ENCODE measurements around the gene PRKAR2B.

Gene PRKAR2B

GRCh38 chr7:107180378-107180777 lies 135.9 kb downstream of the PRKAR2B start:
- TF ChIP-seq, protein P1, sequence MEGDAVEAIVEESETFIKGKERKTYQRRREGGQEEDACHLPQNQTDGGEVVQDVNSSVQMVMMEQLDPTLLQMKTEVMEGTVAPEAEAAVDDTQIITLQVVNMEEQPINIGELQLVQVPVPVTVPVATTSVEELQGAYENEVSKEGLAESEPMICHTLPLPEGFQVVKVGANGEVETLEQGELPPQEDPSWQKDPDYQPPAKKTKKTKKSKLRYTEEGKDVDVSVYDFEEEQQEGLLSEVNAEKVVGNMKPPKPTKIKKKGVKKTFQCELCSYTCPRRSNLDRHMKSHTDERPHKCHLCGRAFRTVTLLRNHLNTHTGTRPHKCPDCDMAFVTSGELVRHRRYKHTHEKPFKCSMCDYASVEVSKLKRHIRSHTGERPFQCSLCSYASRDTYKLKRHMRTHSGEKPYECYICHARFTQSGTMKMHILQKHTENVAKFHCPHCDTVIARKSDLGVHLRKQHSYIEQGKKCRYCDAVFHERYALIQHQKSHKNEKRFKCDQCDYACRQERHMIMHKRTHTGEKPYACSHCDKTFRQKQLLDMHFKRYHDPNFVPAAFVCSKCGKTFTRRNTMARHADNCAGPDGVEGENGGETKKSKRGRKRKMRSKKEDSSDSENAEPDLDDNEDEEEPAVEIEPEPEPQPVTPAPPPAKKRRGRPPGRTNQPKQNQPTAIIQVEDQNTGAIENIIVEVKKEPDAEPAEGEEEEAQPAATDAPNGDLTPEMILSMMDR (IDR thresholded peaks at IDR 0.05): no peak
- TF ChIP-seq ZFX (IDR thresholded peaks at IDR 0.05; ENCODE audit: borderline replicate concordance): no peak
- peak overlapping the region; percentile 1; the same call in 1 of the 2 replicates for H3K27ac ChIP-seq

GRCh38 chr7:107181172-107181571 lies 136.7 kb downstream of the PRKAR2B start:
- TF ChIP-seq ZFX (IDR thresholded peaks at IDR 0.05; ENCODE audit: borderline replicate concordance): no peak
- TF ChIP-seq, protein P1 (IDR thresholded peaks at IDR 0.05): no peak
- H3K27ac ChIP-seq: peak overlapping the region; percentile 1; the same call in 1 of the 2 replicates

- no peak overlapping the region for H3K27ac ChIP-seq
- no peak for TF ChIP-seq ZFX (IDR thresholded peaks at IDR 0.05; ENCODE audit: borderline replicate concordance)
- TF ChIP-seq, protein P1 (IDR thresholded peaks at IDR 0.05): no peak
These were observed 141.2 kb downstream of the PRKAR2B start for GRCh38 chr7:107185716-107186115.

DNA sequence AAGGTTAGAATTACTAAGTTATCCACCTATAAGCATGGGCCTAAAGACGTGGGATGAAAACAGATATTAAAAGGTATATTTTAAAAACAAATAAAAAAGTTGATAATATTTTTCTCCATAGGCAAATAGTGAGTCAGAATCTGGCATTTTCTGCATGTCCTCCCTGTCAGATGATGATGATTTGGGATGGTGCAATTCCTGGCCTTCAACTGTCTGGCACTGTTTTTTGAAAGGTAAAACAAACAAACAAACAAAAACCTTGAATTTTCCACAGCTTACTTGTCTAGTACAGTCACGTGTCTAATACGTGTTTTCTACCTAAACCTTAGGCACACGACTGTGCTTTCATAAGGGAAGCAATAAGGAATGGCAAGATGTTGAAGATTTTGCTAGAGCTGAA lies 141.7 kb downstream of the PRKAR2B start:
- TF ChIP-seq, protein P1 (IDR thresholded peaks at IDR 0.05): no peak
- TF ChIP-seq ZFX (IDR thresholded peaks at IDR 0.05; ENCODE audit: borderline replicate concordance): no peak
- no peak overlapping the region for H3K27ac ChIP-seq

GRCh38 chr7:107187774-107188173 lies 143.3 kb downstream of the PRKAR2B start:
- no peak for TF ChIP-seq ZFX (IDR thresholded peaks at IDR 0.05; ENCODE audit: borderline replicate concordance)
- TF ChIP-seq, protein P1 (IDR thresholded peaks at IDR 0.05): no peak
- H3K27ac ChIP-seq: no peak overlapping the region

DNA sequence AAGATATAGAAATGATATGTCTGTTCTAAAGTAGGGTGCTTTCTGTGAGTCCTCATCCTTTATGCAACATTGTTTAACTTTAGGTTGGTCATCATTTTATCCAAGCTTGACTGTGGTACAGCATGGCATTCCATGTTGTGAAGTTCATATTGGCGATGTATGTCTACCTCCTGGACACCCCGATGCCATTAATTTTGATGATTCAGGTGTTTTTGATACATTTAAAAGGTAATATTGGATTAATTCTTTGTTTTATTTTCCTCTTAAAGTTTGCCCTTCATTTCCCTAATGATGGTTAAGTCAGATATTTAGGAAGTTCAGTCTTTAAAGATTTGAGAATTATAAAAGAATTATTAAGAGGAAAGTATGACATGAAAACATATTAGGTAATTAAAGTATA lies 145.6 kb downstream of the PRKAR2B start:
- no peak overlapping the region for H3K27ac ChIP-seq
- TF ChIP-seq, protein P1 (IDR thresholded peaks at IDR 0.05): no peak
- no peak for TF ChIP-seq ZFX (IDR thresholded peaks at IDR 0.05; ENCODE audit: borderline replicate concordance)

DNA sequence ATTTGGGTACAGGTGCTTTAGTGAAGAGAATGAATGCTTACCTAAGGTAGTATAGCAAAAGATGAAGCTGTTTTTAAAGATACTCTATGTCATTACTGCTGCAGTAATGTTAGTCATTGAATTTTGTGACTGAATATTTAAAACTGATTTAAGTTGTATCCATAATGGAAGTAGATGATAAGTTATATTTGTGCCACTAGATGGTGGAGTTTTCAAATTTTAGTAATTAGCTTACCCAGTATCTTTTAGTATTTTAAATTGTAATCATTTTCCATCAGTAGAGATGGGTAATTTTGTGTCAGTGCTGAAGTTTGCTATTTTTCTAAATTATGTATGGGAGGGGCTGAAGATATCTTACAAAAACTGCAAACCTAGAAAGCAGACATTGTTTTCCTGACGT lies 149.5 kb downstream of the PRKAR2B start:
- TF ChIP-seq ZFX (IDR thresholded peaks at IDR 0.05; ENCODE audit: borderline replicate concordance): no peak
- TF ChIP-seq, protein P1 (IDR thresholded peaks at IDR 0.05): peak; percentile 35
- peak overlapping the region; percentile 78 for H3K27ac ChIP-seq
